Loucy (cell line): ENCODE data around the gene GRPEL1.

Experiments used
- H2AFZ ChIP-seq: fragments of 200-600 bp; sonication (generic); 2 replicates; pipeline ENCODE4 v1.6.0; 2016; ENCODE audit warnings: antibody characterized with exemption, mild to moderate bottlenecking, low read length, moderate library complexity
- H3F3A ChIP-seq: fragments of 200-600 bp; 2 replicates; pipeline ENCODE4 v1.6.0; 2016; ENCODE audit warnings: antibody characterized with exemption, low read depth, mild to moderate bottlenecking
- H3K27me3 ChIP-seq: fragments of 200-600 bp; sonication (generic); 2 replicates; pipeline ENCODE4 v1.6.1; 2014; ENCODE audit warnings: low read length, mild to moderate bottlenecking; ENCODE audit not compliant: insufficient read depth, poor library complexity, severe bottlenecking
- H3K36me3 ChIP-seq: fragments of 200-600 bp; sonication (generic); 2 replicates; pipeline ENCODE4 v1.6.1; 2016; ENCODE audit warnings: low read length; ENCODE audit not compliant: insufficient read depth
- H3K4me1 ChIP-seq: fragments of 200-600 bp; sonication (generic); 2 replicates; pipeline ENCODE4 v1.5.1; 2014; ENCODE audit warnings: low read length, mild to moderate bottlenecking; ENCODE audit not compliant: insufficient read depth, poor library complexity, severe bottlenecking
- H3K4me2 ChIP-seq: fragments of 200-600 bp; sonication (generic); 2 replicates; pipeline ENCODE4 v1.6.0; 2014; ENCODE audit warnings: antibody characterized with exemption, low read length, low read depth, mild to moderate bottlenecking; ENCODE audit not compliant: poor library complexity, severe bottlenecking
- H3K4me3 ChIP-seq: fragments of 200-600 bp; sonication (generic); 2 replicates; pipeline ENCODE4 v1.5.1; 2014; ENCODE audit warnings: low read length, mild to moderate bottlenecking, mixed read lengths; ENCODE audit not compliant: poor library complexity, severe bottlenecking
- H3K79me2 ChIP-seq: fragments of 200-600 bp; sonication (generic); 2 replicates; pipeline ENCODE4 v1.6.1; 2014; ENCODE audit warnings: low read length; ENCODE audit not compliant: insufficient read depth
- H3K9ac ChIP-seq: fragments of 200-600 bp; sonication (generic); 2 replicates; pipeline ENCODE4 v1.6.0; 2014; ENCODE audit warnings: mild to moderate bottlenecking, low read depth, low read length, moderate library complexity; ENCODE audit not compliant: poor library complexity, severe bottlenecking
- H3K9me2 ChIP-seq: fragments of 200-600 bp; sonication (generic); replicated peaks from 2 replicates; pipeline ENCODE4 v1.6.1; 2016; ENCODE audit warnings: low read depth, low read length, mixed read lengths
- H3K9me3 ChIP-seq: fragments of 200-600 bp; sonication (generic); 2 replicates; pipeline ENCODE4 v1.6.1; 2014; ENCODE audit warnings: mild to moderate bottlenecking, antibody characterized with exemption, low read length, low read depth; ENCODE audit not compliant: insufficient read depth
- H4K20me1 ChIP-seq: fragments of 200-600 bp; sonication (generic); 2 replicates; pipeline ENCODE4 v1.6.0; 2014; ENCODE audit warnings: antibody characterized with exemption, low read length, mild to moderate bottlenecking; ENCODE audit not compliant: insufficient read depth, poor library complexity, severe bottlenecking
- EZH2phosphoT487 ChIP-seq: fragments of 200-600 bp; IDR thresholded peaks from 2 replicates; pipeline ENCODE4 v1.6.1; 2018; ENCODE audit warnings: antibody characterized with exemption, mild to moderate bottlenecking, moderate library complexity, borderline replicate concordance
- TF ChIP-seq, protein P1 (sequence below): fragments of 200-600 bp; sonication (generic); conservative IDR thresholded peaks from 2 replicates; pipeline ENCODE4 v1.5.1; 2014; ENCODE audit warnings: mild to moderate bottlenecking, antibody characterized with exemption, low read length

GRPEL1 gene

DNA sequence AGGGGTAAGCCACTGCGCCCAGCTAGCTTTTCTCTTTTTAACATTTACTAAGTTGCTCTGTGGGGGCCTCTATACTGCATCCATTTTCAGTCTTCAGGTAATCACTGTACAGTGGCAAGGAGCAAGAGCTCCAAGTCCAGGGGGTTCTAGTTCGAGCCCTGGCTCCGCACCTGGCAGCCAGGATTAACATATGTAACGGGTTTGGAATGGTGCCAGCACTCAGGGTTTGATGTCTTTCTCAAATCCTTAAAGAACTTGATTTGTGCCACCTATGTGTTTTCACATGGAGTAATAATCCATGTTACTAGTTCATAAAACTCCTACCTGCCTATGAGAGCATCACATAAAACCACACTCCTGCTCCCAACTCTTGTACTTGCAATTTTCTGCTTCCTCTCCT lies 4.5 kb downstream of the GRPEL1 start:
- Histone ChIP-seq H3K36me3 (peaks cover 44% of the 10 kb centered on the region), H4K20me1 (peaks cover 56% of the 10 kb centered on the region), H3K27me3 (no peaks in the 10 kb centered on the region), H3K4me3 (no peak overlapping the region), H3K9ac (no peak overlapping the region), H3F3A (0 out of 2 replicates have a peak, but pooled peaks cover 3% of the 10 kb centered on the region), H3K4me2 (no peak overlapping the region), H3K4me1 (peaks cover 20% of the 10 kb centered on the region), H3K79me2 (peaks cover 33% of the 10 kb centered on the region), H2AFZ (no peak overlapping the region), H3K9me2 (no peaks in the 10 kb centered on the region), H3K9me3 (no peaks in the 10 kb centered on the region)
- TF ChIP-seq, protein P1, sequence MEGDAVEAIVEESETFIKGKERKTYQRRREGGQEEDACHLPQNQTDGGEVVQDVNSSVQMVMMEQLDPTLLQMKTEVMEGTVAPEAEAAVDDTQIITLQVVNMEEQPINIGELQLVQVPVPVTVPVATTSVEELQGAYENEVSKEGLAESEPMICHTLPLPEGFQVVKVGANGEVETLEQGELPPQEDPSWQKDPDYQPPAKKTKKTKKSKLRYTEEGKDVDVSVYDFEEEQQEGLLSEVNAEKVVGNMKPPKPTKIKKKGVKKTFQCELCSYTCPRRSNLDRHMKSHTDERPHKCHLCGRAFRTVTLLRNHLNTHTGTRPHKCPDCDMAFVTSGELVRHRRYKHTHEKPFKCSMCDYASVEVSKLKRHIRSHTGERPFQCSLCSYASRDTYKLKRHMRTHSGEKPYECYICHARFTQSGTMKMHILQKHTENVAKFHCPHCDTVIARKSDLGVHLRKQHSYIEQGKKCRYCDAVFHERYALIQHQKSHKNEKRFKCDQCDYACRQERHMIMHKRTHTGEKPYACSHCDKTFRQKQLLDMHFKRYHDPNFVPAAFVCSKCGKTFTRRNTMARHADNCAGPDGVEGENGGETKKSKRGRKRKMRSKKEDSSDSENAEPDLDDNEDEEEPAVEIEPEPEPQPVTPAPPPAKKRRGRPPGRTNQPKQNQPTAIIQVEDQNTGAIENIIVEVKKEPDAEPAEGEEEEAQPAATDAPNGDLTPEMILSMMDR, result no peak
- TF ChIP-seq EZH2phosphoT487, result no peak

DNA sequence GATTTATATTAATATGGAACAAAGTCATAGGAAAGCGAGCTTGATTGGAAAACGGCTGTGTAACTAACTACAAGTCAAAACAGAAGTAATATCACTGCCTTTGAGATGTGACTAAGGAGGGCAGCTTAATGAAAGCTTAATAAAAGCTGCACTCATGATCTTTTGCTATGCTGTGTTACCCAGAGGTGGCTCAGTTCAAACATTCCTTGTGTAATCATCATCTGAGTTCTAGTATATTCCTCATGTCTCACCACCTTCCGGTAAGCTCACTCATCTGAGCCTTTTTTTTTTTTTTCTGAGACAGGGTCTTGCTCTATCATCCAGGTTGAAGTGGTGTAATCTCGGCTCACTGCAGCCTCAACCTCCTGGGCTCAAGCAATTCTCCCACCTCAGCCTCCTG lies 5.0 kb downstream of the GRPEL1 start:
- Histone ChIP-seq H4K20me1 (peaks cover 56% of the 10 kb centered on the region), H3K9ac (no peak overlapping the region), H3K9me3 (no peaks in the 10 kb centered on the region), H3K4me2 (no peak overlapping the region), H3K4me1 (peaks cover 20% of the 10 kb centered on the region), H3K27me3 (no peaks in the 10 kb centered on the region), H3K4me3 (no peak overlapping the region), H3F3A (0 out of 2 replicates have a peak, but pooled peaks cover 3% of the 10 kb centered on the region), H2AFZ (no peak overlapping the region), H3K36me3 (peaks cover 44% of the 10 kb centered on the region), H3K9me2 (no peaks in the 10 kb centered on the region), H3K79me2 (peaks cover 33% of the 10 kb centered on the region)
- TF ChIP-seq, protein P1, result no peak
- TF ChIP-seq EZH2phosphoT487, result no peak

DNA sequence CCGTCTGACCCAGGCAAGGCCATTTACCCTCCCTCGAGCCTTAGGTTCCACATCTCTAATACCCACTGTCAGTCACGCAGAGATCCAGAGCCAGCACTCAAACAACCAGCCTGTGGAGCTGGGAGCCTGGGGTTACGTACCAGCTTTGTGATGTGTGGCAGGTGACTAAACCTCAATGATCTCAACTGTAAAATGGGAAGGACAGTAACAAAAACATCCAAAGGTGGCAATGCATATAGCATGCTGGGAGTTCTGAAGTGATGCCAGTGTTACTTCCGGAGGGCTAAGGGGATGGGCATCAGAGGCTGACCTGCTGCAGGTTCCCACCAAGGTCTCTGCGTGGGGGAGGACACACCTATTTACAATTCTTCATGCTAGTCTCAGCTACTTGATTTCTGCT lies 6.0 kb downstream of the GRPEL1 start:
- 0 out of 2 replicates have a peak, but pooled peaks cover 3% of the 10 kb centered on the region for H3F3A ChIP-seq
- peaks cover 46% of the 10 kb centered on the region for H4K20me1 ChIP-seq
- H3K79me2 ChIP-seq, result peaks cover 24% of the 10 kb centered on the region
- no peaks in the 10 kb centered on the region for H3K9me3 ChIP-seq
- H3K9me2 ChIP-seq, result no peaks in the 10 kb centered on the region
- no peak for TF ChIP-seq EZH2phosphoT487
- TF ChIP-seq, protein P1, result no peak
- H3K9ac ChIP-seq, result no peak overlapping the region
- H2AFZ ChIP-seq, result no peak overlapping the region
- H3K4me1 ChIP-seq, result peaks cover 14% of the 10 kb centered on the region
- no peak overlapping the region for H3K4me3 ChIP-seq
- H3K27me3 ChIP-seq, result no peaks in the 10 kb centered on the region
- peaks cover 44% of the 10 kb centered on the region for H3K36me3 ChIP-seq
- no peak overlapping the region for H3K4me2 ChIP-seq
